NK-92 (cell line): ENCODE measurements around the gene SANBR.
"Not testable (repeated sequence)": the region's sequence is repeated elsewhere in the genome, so short reads cannot be mapped to it uniquely, and the experiment has no call there.

Experiments
- DNase-seq: peaks from one replicate; lab custom pipeline; 2025; ENCODE audit not compliant: unreplicated experiment; lab: John Stamatoyannopoulos, UW

The SANBR gene

DNA sequence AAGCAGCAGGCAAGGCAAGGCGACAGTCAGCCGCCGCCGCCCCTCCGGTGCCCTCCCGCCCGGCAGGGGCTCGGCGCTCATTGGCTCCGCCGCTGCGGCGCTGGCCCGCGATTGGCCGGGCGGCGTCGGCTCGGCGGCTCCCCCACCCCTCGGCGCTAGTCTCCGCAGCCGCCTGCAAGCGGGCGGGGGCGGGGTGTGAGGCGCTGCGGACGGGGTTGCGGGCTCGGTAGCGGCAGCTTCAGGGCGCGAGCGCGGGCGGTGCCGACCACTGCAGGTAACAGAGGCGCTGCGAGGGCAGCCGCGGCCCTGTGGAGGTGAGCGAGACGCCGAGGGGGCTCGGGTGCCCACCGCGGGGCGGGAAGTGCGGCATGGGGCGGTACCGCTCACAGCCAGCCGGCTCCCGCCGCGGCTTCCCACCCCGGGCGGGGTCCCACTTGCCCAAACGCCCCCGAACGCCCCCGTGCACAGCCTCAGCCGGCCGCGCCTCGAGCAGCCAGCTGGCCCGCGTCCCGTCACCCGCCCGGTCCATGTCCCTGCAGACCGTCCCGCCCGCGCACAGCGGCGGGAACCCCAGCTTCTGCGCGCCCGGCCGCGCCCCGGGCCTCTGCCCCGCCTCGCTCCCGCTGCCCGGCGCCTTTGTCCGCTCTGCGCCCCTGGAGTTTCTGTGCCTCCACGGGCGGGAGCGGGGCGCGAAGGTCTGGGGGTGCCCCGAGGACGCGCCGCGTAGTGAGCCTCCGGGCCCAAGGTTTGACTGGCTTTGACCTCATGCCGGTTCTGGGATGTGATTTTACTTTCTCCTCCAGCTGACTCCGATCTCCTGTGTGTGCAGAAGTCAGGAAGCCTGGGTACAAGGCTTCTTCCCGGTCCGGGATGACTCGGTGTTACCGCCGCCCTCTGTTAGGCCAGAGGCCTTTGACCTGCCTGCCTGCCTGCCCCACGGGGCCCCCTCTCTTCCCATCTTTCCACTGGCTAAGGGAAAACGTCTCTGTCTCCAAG, at the start of gene SANBR:
Gene SANBR, plus strand, starts transcription at position 158 of the 996 bp plus-strand sequence. CDS start 4,480 bp downstream, outside the sequence.
- DNase-seq: no peak

GRCh38 chr2:61015976-61016375, 49.7 kb upstream of the SANBR start:
- no peak for DNase-seq

DNA sequence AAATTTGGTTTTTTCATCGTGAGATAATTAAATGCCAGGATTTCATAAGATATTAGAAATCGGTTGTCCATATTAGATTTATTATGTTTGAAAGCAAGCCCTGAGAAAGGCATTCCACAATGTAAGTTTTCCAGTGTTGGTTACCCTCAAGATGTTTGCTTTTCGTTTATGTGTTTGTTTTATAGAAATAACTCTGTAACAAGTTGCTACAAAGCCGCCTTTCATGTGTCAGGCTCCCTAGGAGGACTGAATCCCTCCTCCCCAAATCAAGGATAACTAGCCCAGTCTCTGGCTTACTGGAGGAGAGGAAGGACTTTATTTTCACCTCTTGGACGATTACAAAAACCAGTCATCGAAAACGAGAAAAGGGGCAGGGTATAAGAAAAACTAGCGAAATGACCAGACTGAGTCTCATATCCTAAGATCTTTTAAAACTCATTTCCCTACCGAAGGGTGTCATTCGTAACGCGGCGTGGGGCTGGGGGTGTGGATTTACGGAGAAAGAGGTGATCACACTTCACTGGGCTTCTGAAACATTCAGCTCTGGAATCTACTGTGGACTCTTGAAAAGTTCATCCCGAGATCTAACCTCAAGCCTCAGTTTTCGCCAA, 49.2 kb upstream of the SANBR start:
- DNase-seq: no peak

GRCh38 chr2:61017003-61017555, 48.6 kb upstream of the SANBR start:
- no peak for DNase-seq

- no peak for DNase-seq
These were observed 47.9 kb upstream of the SANBR start, which contains the start of the genes PEX13 and PUS10 for GRCh38 chr2:61017556-61018317. PEX13 (plus strand) TSS chr2:61017720; CDS start chr2:61017760, 40 bp downstream. PUS10 (minus strand) TSS chr2:61018255; CDS start chr2:61011890, 6,365 bp downstream.

DNA sequence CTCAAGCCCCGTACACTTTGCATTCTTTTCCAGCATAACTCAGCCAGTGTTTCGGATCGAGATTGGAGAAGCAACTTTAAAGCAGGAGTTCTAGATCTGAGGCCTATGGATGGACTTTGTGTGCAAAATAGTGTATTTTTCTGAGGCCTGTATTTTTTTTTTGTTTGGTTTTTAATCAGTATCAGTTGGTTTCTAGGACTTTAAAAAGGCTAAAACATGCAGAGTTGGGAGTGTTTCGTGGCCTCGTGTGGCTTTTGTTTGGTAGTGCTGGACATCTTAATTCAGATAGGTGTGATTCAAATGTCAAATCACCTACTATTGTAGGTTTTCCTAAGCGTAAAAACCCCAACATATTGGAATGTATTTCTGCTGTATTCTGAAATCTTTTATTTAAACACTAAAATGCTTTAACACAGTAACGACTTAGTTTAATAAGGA, 47.3 kb upstream of the SANBR start:
- DNase-seq: no peak

DNA sequence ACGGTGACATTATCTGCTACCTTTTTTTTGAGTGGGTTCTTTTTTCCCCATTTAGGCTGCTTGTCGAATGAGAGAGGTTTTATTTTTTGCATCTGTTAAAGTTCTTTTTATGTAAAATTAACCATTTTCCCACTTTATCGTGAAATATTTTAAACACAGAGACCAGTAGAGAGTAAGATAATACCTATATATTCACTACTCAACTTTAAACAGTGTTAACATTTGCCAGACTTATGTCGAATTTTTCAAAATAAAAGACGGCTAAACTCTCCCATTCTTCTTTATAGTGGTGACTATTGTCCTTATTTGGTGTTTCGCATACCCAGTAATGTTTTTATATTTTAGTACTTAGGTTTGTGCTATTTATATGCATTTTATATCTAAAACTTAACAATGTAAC, 46.9 kb upstream of the SANBR start:
- no peak for DNase-seq

DNA sequence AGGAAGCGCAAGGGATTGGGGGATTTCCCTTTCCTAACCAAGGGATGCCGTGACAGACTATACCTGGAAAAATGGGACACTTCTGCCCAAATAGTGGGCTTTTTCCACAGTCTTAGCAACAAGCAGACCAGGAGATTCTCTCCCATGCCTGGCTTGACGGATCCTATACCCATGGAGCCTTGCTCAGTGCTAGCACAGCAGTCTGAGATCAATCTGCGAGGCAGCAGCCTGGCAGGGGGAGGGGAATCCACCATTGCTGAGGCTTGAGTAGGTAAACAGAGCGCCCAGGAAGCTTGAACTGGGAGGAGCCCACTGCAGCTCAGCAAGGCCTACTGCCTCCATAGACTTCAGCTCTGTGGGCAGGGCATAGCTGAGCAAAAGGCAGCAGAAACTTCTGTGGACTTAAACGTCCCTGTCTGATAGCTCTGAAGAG, 44.4 kb upstream of the SANBR start:
- no peak for DNase-seq

DNA sequence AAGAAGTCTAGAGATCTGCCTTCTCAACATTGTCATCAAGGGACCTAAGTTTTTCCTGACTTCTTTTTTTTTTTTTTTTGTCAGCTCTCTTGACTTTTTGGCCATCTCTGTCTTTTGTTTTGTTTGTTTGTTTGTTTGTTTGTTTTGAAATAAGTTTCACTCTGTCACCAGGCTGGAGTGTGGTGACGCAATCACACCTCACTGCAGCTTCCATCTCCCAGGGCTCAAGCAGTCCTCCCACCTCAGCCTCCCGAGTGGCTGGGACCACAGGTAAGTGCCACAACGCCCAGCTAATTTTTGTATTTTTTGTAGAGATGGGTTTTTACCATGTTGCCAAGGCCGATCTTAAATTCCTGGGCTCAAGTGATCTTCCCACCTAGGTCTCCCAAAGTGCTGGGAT, 42.0 kb upstream of the SANBR start:
- DNase-seq: no peak

GRCh38 chr2:61029533-61029932, 36.1 kb upstream of the SANBR start:
- DNase-seq: no peak

- DNase-seq: not testable (repeated sequence)
These were observed 31.1 kb upstream of the SANBR start for GRCh38 chr2:61034592-61034991.

DNA sequence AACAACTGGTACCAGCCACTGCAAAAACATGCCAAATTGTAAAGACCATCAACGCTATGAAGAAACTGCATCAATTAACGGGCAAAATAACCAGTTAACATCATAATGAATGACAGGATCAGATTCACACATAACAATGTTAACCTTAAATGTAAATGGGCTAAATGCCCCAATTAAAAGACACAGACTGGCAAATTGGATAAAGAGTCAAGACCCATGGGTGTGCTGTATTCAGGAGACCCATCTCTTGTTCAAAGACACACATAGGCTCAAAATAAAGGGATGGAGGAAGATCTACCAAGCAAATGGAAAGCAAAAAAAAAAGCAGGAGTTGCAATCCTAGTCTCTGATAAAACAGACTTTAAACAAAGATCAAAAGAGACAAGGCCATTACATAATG, 29.0 kb upstream of the SANBR start:
- not testable (repeated sequence) for DNase-seq

GRCh38 chr2:61042807-61043206, 22.9 kb upstream of the SANBR start:
- DNase-seq: no peak

DNA sequence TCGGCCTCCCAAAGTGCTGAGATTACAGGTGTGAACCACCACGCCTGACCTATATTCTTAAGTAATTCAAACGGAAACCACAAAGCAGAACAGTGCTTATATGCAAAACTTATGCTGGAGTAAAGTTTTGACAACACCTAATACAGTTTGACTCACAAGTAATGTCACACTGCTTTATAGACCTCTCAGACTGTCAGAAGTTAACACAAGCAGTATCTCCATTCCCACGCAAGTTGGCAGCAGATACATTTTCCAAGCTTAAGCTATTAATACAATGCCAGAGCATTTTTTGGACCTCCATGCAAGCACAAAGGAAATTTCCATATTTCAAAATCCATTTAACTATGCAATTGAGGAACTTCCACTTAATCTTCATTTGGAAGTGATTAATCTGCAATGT, 21.0 kb upstream of the SANBR start:
- DNase-seq: no peak

GRCh38 chr2:61045226-61045625, 20.4 kb upstream of the SANBR start:
- DNase-seq: no peak

DNA sequence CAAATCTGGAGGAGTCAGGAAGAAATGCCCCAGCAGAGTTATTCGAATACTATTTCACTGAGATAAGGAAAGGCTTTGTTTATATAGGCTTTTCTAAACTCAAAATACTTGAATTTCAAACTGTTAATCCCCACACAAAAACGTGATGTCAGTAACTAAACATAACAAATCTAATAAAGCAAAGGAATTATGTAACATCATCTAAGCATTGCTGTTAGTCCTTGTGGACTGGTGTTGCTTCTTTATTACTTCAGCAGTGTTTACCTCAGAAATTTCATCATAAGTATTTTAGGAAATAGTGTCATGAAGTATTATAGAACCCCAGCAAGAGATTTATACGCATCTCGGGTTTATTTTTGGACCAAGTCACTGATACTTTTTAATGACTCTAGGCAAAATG, 19.7 kb upstream of the SANBR start:
- DNase-seq: no peak

DNA sequence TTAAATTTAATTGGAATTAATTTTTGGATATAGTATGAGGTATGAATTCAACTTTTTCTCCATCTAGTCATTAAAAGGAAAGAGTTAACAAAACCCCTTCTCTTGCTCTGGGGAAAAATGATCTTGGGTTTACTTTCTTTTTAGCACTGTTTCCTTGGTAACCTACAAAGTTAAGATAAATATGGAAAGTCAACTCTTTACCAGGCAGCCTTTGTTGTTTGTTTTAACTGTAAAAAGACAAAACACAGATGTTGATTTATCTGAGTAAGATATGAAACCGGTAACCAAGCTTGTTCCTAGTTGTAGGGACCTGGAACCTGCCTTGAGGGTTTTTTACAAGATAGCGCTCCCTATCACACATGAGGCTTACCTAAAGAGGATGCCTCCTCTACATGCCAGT, 10.1 kb upstream of the SANBR start:
- no peak for DNase-seq

GRCh38 chr2:61057562-61057961, 8.1 kb upstream of the SANBR start:
- DNase-seq: no peak

GRCh38 chr2:61059382-61059781, 6.3 kb upstream of the SANBR start:
- DNase-seq: no peak

GRCh38 chr2:61074100-61074499, 8.4 kb downstream of the SANBR start:
- no peak for DNase-seq

GRCh38 chr2:61085883-61086282, 20.2 kb downstream of the SANBR start:
- no peak for DNase-seq
